Activated CD8-positive, alpha-beta memory T cell treated with anti-CD3 and anti-CD28 coated beads, Interleukin-2, amount 50 U/mL, for 4 hours (primary cell): ENCODE measurements around the gene OR5K1.

Experiments used
- DNase-seq: peaks from one replicate; pipeline ENCODE4 v3.0.0-alpha.2; 2020

The OR5K1 gene

DNA sequence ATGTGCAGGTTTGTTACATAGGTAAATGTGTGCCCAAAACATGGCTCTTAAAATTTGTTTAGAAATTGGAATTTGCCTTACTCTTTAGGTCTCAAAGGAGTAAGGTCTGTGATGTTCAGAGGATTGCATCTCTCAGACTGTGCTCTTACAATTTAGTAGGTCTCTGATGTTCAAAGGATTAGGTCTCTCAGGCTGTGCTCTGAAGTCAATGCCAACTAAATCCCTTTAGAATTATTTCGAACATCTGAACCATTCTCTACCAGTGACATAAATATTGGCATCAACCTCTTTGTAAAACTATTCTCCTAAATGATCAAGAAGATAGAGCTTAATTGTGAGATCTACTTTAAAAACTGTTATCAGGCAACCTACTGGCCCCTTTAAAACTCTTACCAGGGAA is at the start of gene OR5K1:
Gene OR5K1, plus strand, starts transcription at position 301 of the 400 bp plus-strand sequence. CDS start 6,376 bp downstream, outside the sequence.
- no peak for DNase-seq

- no peak for DNase-seq
These were observed 30.4 kb upstream of the OR5K1 start for GRCh38 chr3:98432575-98432974.

- no peak for DNase-seq
These were observed 29.2 kb upstream of the OR5K1 start for GRCh38 chr3:98433764-98434163.

DNA sequence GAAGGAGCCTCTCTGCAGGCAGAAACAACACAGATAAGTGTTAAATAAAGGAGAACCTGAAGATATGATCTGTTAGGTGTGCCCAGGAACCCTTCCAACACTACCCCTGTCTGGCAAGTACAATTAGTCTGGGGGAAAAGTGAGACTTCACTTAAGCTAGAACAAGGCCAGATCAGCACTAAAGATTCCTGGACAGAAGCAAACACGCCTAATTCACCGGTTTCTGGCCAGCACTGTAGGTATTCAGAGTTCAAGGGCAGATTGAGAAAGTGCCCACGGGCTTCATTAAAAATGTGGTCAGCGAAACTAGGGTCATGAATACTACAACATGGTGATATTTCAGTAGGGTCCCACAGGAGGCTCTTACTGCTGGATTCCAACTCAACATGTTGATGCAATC is 28.6 kb upstream of the OR5K1 start:
- DNase-seq = no peak

DNA sequence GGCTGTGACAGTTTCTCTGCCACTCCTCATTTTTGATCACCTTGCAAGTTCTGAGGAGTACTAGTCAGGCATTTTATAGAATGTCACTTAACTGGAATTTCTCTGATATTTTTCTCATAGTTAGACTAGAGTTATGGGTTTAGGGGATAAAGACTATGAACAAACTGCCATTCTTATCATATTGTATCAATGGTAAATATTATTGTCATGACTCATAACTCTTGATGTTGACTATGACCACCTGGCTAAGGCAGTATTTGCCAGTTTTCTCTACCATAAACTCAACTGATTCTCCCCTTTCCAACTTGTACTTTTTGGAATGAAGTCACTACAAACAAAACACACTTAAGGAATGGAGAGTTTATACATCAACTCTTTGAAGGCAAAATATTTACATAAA is 22.7 kb upstream of the OR5K1 start:
- DNase-seq = no peak

- DNase-seq = no peak
These were observed 17.0 kb upstream of the OR5K1 start for GRCh38 chr3:98445949-98446406.

- no peak for DNase-seq
These were observed 13.3 kb upstream of the OR5K1 start for GRCh38 chr3:98449606-98450193.

DNA sequence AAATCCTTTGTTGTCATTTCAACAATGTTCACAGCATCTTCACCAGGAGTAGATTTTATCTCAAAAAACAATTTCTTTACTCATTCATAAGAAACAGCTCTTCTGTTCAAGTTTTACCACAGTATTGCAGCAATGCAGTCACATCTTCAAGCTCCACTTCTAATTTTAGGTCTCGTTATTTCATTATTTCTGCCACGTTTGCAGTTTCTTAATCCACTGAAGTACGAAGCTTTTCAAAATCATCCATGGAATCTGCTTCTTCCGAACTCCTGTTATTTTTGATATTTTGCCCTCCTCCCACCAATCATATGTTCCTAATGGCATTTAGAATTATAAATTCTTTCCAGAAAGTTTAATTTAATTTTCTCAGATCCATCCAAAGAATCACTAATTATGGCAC is 12.6 kb upstream of the OR5K1 start:
- DNase-seq = no peak

DNA sequence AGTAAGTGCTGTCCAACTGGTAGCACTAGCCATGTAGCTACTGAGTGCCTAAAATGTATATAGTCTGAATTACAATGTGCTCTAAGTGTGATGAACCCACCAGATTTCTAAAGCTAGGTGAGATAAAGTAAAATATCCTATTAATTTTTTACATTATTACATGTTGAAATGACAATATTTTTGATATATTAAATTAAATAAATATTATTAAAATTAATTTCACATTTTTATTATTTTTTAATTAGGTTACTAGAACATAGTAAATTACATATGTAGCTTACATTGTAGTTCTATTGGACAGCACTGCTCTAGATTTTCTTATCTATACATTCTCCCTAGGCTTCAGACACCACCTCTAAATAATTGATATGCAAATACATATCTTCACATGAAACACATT is 9.2 kb upstream of the OR5K1 start:
- DNase-seq = no peak

GRCh38 chr3:98454929-98455328 is 8.1 kb upstream of the OR5K1 start:
- no peak for DNase-seq

DNA sequence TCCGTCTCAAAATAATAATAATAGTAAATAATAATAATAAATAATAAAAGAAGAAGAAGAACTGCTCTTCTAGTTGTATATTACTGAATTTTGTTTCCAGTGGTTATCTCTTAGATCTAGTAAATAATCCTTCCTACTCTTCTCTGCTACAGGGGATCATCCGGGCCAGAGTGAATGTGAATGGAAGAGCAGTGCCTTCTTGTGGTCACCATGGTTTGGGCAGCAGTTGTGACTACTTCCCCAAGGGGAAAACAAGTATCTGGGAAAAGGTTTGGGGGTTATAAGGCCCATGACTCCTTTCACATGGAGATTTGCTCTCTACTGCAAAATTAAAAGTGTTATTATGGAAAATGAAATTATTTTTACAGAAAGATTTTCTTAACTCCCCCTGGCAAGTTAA is 5.5 kb upstream of the OR5K1 start:
- DNase-seq = no peak

- no peak for DNase-seq
These were observed 2.8 kb upstream of the OR5K1 start for GRCh38 chr3:98460220-98460619.

DNA sequence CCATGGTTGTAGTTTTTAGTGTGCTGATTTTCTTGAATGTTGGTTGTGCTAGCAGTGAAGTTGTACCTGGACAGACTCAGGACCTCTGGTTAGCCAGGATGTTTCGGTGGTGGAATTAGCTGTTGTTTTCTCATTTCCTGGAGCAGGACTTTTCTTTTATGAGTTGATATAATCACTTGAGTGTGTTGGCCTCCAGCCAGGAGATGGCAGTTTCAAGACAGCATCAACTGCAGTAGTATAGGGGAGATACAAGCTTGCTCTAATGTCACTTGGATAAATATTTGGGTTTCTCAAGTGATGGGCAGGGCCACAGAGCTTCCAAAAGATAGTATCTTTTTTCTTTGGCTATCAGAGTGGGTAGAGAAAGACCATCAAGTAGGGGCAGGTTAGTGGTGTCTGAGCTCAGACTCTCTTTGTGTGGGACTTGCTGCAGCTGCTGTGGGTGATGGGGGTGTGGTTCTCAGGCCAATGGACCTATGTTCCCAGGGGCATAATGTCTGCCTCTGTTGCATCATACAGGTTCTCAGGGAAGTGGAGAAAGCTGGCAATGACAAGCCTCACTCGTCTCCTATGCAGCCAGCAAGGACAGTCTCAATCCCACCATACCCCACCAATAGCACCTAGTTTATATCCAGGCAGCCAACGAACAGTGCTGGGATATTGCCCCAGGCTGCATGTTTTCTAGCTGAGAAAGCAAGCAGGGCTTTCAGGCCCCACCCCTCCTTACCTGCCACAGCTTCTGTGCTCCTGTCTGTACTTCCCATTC is 19.9 kb downstream of the OR5K1 start:
- no peak for DNase-seq

GRCh38 chr3:98483626-98484025 is 20.6 kb downstream of the OR5K1 start:
- no peak for DNase-seq

- no peak for DNase-seq
These were observed 34.4 kb downstream of the OR5K1 start, which contains the start of gene OR5K2 for GRCh38 chr3:98497381-98497780. Gene OR5K2 (plus strand): TSS chr3:98497681. CDS start chr3:98497681, 0 bp downstream.

- no peak for DNase-seq
These were observed 37.0 kb downstream of the OR5K1 start for GRCh38 chr3:98500019-98500418.

DNA sequence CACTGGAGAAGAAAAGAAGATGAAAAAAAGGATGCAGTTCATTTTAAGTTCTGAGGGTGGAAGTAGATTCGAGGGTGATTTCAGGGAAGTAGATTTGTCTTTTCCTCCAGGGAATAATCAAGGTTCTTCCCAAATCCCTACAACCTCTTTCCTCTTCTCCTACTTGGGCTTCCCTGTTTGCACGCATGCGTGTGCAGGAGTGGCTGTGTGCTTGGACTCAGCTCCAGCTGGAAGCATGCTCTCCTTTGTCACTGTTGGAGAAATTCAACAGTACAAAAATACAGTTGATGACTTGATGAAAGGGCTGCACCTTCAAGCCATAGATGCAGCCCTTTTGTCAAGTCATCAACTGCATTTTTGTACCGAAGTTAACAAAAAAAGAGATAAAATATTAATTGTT is 38.3 kb downstream of the OR5K1 start:
- DNase-seq = no peak

DNA sequence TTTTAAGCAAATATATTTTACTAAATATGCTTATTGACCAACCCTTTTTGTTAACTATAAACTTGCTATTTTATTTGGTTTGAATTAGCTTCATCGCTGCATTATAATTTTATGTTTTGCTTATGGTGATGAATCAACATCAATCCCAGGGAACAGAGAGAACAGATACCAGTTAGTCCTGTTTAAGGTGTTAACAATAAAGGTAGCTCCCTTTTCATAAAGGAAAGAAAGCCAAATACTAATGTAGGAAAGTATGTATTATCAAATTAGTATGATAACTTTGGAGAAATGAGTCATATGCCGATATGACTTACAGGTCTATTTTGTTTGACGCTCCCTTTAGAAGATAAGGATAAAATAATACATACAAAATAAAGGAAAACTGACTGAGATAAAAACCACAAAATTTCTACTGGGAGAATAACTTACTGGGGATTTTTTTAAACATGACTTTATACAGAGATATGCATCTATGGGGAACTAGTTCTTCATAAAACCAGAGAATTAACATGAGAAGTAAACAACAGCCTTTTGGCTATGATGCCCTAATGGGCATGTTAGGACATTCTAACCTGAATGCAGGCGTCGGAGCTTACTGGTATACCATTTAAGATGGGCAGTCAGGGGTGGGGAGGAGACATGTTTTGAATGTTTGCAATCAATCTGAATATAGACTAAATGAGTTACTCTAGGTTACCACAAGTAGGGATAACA is 39.0 kb downstream of the OR5K1 start:
- no peak for DNase-seq

- DNase-seq = no peak
These were observed 41.5 kb downstream of the OR5K1 start for GRCh38 chr3:98504539-98504938.

GRCh38 chr3:98508582-98508981 is 45.6 kb downstream of the OR5K1 start:
- no peak for DNase-seq

DNA sequence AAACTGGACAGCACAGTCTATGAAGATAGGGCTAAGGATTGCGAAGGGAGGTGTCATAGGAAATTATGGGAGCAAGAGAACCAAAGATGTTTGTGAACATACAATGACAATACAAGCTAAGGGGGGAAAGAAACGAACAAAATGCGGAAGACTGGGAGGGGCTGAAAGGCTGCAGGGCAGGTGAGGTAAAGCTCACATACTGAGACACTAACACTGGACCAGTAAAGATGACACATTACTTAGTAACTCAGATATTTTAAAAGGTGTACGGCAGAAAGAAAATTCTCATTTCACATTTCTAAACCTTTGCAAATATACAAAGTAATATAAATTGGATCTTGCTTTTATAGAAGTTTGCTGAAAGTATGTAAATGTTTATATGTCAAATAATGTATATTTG is 49.6 kb downstream of the OR5K1 start:
- DNase-seq = no peak

- no peak for DNase-seq
These were observed 50.1 kb downstream of the OR5K1 start for GRCh38 chr3:98513091-98513511.

- DNase-seq = no peak
These were observed 50.7 kb downstream of the OR5K1 start for GRCh38 chr3:98513736-98514135.

DNA sequence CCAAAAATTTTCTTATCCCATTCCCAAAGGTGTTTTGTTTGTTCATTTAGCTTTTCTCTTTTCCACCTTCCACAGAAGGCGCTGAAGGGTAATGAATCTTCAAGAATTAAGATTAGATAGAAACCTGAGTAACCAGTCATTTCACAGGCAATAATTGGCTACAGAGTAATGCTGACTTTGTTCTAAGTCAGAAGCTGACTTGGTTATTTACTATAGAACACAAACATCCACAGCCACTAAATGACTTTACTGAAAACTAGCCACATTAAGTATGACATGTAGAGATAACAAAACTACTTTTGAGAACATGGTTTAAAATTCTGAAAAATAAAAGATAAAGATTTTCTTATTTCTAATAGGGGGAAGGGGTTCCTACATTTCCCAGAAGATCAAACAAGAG is 51.9 kb downstream of the OR5K1 start:
- no peak for DNase-seq
